Hepatocyte (in vitro differentiated cells): ENCODE data around the gene DSCAML1. TPM values are rescaled to one million over a fixed set of nuclear protein-coding genes. Genes with fewer than 3 reads are reported as not detected.

Experiments
- DNase-seq: peaks from one replicate; pipeline ENCODE4 v3.0.0-alpha.2; 2016; ENCODE audit warnings: low spot score
- H2AFZ ChIP-seq: fragments of 200-600 bp; sonication (generic); 2 replicates; pipeline ENCODE4 v1.6.0; 2016; ENCODE audit warnings: antibody characterized with exemption, mild to moderate bottlenecking
- H3K27ac ChIP-seq: fragments of 200-600 bp; sonication (generic); 2 replicates; pipeline ENCODE4 v1.5.1; 2016; ENCODE audit warnings: mild to moderate bottlenecking
- H3K27me3 ChIP-seq: fragments of 200-600 bp; sonication (generic); 2 replicates; pipeline ENCODE4 v1.6.1; 2016
- H3K36me3 ChIP-seq: fragments of 200-600 bp; sonication (generic); replicated peaks from 2 replicates; pipeline ENCODE4 v1.5.1; 2016; ENCODE audit warnings: low read depth; ENCODE audit not compliant: insufficient read depth
- H3K4me1 ChIP-seq: fragments of 200-600 bp; sonication (generic); 2 replicates; pipeline ENCODE4 v1.5.1; 2016; ENCODE audit warnings: mild to moderate bottlenecking, moderate library complexity; ENCODE audit not compliant: insufficient read depth
- H3K4me2 ChIP-seq: fragments of 200-600 bp; sonication (generic); 2 replicates; pipeline ENCODE4 v1.6.0; 2016
- H3K4me3 ChIP-seq: fragments of 200-600 bp; sonication (generic); 2 replicates; pipeline ENCODE4 v1.5.1; 2016; ENCODE audit warnings: mild to moderate bottlenecking
- H3K79me2 ChIP-seq: fragments of 200-600 bp; sonication (generic); 2 replicates; pipeline ENCODE4 v1.6.0; 2017; ENCODE audit warnings: mild to moderate bottlenecking
- H3K9me2 ChIP-seq: fragments of 200-600 bp; sonication (generic); replicated peaks from 2 replicates; pipeline ENCODE4 v1.6.0; 2017; ENCODE audit warnings: mild to moderate bottlenecking; ENCODE audit not compliant: insufficient read depth
- H3K9me3 ChIP-seq: fragments of 200-600 bp; sonication (generic); 2 replicates; pipeline ENCODE4 v1.5.1; 2016; ENCODE audit warnings: low read depth, mild to moderate bottlenecking
- H4K20me1 ChIP-seq: fragments of 200-600 bp; sonication (generic); 2 replicates; pipeline ENCODE4 v1.6.0; 2016; ENCODE audit warnings: mild to moderate bottlenecking; ENCODE audit not compliant: insufficient read depth, poor library complexity, severe bottlenecking
- CTCF ChIP-seq: fragments of 200-600 bp; sonication (generic); IDR thresholded peaks from 2 replicates; pipeline ENCODE4 v1.5.1; 2016; ENCODE audit warnings: antibody characterized with exemption, mild to moderate bottlenecking; ENCODE audit not compliant: poor library complexity
- EZH2 ChIP-seq: fragments of 200-600 bp; sonication (generic); IDR thresholded peaks from 2 replicates; pipeline ENCODE4 v1.6.1; 2016; ENCODE audit warnings: antibody characterized with exemption, mild to moderate bottlenecking, borderline replicate concordance
- EZH2phosphoT487 ChIP-seq: fragments of 200-600 bp; sonication (generic); IDR thresholded peaks from one replicate; pipeline ENCODE4 v1.6.1; 2018; ENCODE audit warnings: antibody characterized with exemption, mild to moderate bottlenecking, low read depth, moderate library complexity; ENCODE audit not compliant: unreplicated experiment, severe bottlenecking
- WGBS: methylation state at CpG from one replicate; pipeline ENCODE4 v1.1.6; 2016; ENCODE audit warnings: low lambda C conversion rate; ENCODE audit errors: missing lambda C conversion rate; 5-methylcytosine and 5-hydroxymethylcytosine counted together
- polyA plus RNA-seq: library from polyadenylated mRNA; unstranded; fragments of >200 nt; fragmentation: Nextera tagmentation; extraction: Ambion mirVana; gene quantifications from 2 replicates; pipeline ENCODE4 v1.2.1, GENCODE V29; 2016
- total RNA-seq: library from RNA; depleted of rRNA; stranded (reverse); fragments of >200 nt; gene quantifications from 2 replicates; pipeline ENCODE4 v1.2.3, GENCODE V29; 2014

DSCAML1 gene
- total and polyA plus RNA-seq, 2 experiments from 2014 or later: 0.46 to 2.6 TPM

GRCh38 chr11:117710211-117710610 is 86.8 kb downstream of the DSCAML1 start:
- no peaks in the 10 kb centered on the region for H3K9me2 ChIP-seq
- H3K27me3 ChIP-seq: peaks cover 39% of the 10 kb centered on the region
- H4K20me1 ChIP-seq: no peaks in the 10 kb centered on the region
- no peak for DNase-seq
- H3K36me3 ChIP-seq: no peaks in the 10 kb centered on the region
- no peaks in the 10 kb centered on the region for H3K9me3 ChIP-seq
- H3K4me3 ChIP-seq: no peak overlapping the region
- no peak overlapping the region for H3K4me2 ChIP-seq
- no peak overlapping the region for H2AFZ ChIP-seq
- no peaks in the 10 kb centered on the region for H3K4me1 ChIP-seq
- no peak overlapping the region for H3K27ac ChIP-seq
- 82% methylated on average over 4 of the region's 4 CpGs for WGBS
- no peak for TF ChIP-seq CTCF
- no peak for TF ChIP-seq EZH2phosphoT487
- TF ChIP-seq EZH2: no peak
- no peaks in the 10 kb centered on the region for H3K79me2 ChIP-seq

- H3K4me3 ChIP-seq: no peak overlapping the region
- H3K4me1 ChIP-seq: peaks cover 11% of the 10 kb centered on the region
- H3K36me3 ChIP-seq: no peaks in the 10 kb centered on the region
- DNase-seq: no peak
- no peaks in the 10 kb centered on the region for H3K79me2 ChIP-seq
- H3K9me2 ChIP-seq: no peaks in the 10 kb centered on the region
- H3K27ac ChIP-seq: no peak overlapping the region
- no peaks in the 10 kb centered on the region for H4K20me1 ChIP-seq
- peaks cover 41% of the 10 kb centered on the region for H3K27me3 ChIP-seq
- WGBS: 38% methylated on average over 12 of the region's 12 CpGs
- H2AFZ ChIP-seq: no peak overlapping the region
- H3K9me3 ChIP-seq: no peaks in the 10 kb centered on the region
- no peak overlapping the region for H3K4me2 ChIP-seq
- TF ChIP-seq EZH2phosphoT487: no peak
- TF ChIP-seq EZH2: no peak
- no peak for TF ChIP-seq CTCF
Measured at GRCh38 chr11:117706322-117706814, 90.6 kb downstream of the DSCAML1 start.

GRCh38 chr11:117705866-117706265 is 91.2 kb downstream of the DSCAML1 start:
- Histone ChIP-seq H3K4me3 (no peak overlapping the region), H3K4me2 (no peak overlapping the region), H3K79me2 (no peaks in the 10 kb centered on the region), H3K36me3 (no peaks in the 10 kb centered on the region), H3K9me2 (no peaks in the 10 kb centered on the region), H2AFZ (no peak overlapping the region), H3K9me3 (no peaks in the 10 kb centered on the region), H3K27me3 (peaks cover 37% of the 10 kb centered on the region), H3K27ac (no peak overlapping the region), H4K20me1 (no peaks in the 10 kb centered on the region), H3K4me1 (peaks cover 11% of the 10 kb centered on the region)
- 83% methylated on average over 6 of the region's 6 CpGs for WGBS
- DNase-seq: no peak
- TF ChIP-seq CTCF: no peak
- TF ChIP-seq EZH2phosphoT487: no peak
- TF ChIP-seq EZH2: no peak
